ENCODE results near the gene THRB.

THRB gene

GRCh38 chr3:24494618-24495325, at the start of gene THRB:
THRB (minus strand) TSS chr3:24494850.
- CTCF ChIA-PET = no interaction called here
- peak; percentile 31 for DNase-seq (ENCODE audit: extremely low spot score)

GRCh38 chr3:24541935-24542334, 47.3 kb upstream of the THRB start:
- TF ChIP-seq, protein P1, sequence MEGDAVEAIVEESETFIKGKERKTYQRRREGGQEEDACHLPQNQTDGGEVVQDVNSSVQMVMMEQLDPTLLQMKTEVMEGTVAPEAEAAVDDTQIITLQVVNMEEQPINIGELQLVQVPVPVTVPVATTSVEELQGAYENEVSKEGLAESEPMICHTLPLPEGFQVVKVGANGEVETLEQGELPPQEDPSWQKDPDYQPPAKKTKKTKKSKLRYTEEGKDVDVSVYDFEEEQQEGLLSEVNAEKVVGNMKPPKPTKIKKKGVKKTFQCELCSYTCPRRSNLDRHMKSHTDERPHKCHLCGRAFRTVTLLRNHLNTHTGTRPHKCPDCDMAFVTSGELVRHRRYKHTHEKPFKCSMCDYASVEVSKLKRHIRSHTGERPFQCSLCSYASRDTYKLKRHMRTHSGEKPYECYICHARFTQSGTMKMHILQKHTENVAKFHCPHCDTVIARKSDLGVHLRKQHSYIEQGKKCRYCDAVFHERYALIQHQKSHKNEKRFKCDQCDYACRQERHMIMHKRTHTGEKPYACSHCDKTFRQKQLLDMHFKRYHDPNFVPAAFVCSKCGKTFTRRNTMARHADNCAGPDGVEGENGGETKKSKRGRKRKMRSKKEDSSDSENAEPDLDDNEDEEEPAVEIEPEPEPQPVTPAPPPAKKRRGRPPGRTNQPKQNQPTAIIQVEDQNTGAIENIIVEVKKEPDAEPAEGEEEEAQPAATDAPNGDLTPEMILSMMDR (IDR thresholded peaks at IDR 0.05; ENCODE audit: control extremely low read depth, extremely low read depth, low read depth, missing control alignments) = no peak
- DNase-seq (ENCODE audit: extremely low spot score) = no peak
- POLR2A ChIA-PET = no interaction called here
- CTCF ChIA-PET = no interaction called here

More at GRCh38 chr3:24494618-24495325, at the start of gene THRB:
- TF ChIP-seq, protein P1 (IDR thresholded peaks at IDR 0.05; ENCODE audit: control extremely low read depth, extremely low read depth, low read depth, missing control alignments) = no peak
- POLR2A ChIA-PET = no interaction called here

GRCh38 chr3:24540821-24541220, 46.2 kb upstream of the THRB start:
- TF ChIP-seq, protein P1 (IDR thresholded peaks at IDR 0.05; ENCODE audit: control extremely low read depth, extremely low read depth, low read depth, missing control alignments) = no peak
- ChIA-PET CTCF (no interaction called here), POLR2A (no interaction called here)
- DNase-seq (ENCODE audit: extremely low spot score) = no peak

- DNase-seq (ENCODE audit: extremely low spot score) = no peak
- ChIA-PET CTCF (no interaction called here), POLR2A (no interaction called here)
- TF ChIP-seq, protein P1 (IDR thresholded peaks at IDR 0.05; ENCODE audit: control extremely low read depth, extremely low read depth, low read depth, missing control alignments) = no peak
These were observed 45.0 kb upstream of the THRB start for GRCh38 chr3:24539699-24540098.

- TF ChIP-seq, protein P1 (IDR thresholded peaks at IDR 0.05; ENCODE audit: control extremely low read depth, extremely low read depth, low read depth, missing control alignments) = no peak
- ChIA-PET CTCF (no interaction called here), POLR2A (no interaction called here)
- DNase-seq (ENCODE audit: extremely low spot score) = no peak
These were observed 44.2 kb upstream of the THRB start for GRCh38 chr3:24538891-24539290.

- TF ChIP-seq, protein P1 (IDR thresholded peaks at IDR 0.05; ENCODE audit: control extremely low read depth, extremely low read depth, low read depth, missing control alignments) = no peak
- ChIA-PET POLR2A (no interaction called here), CTCF (interaction anchor here (0.9 kb wide), 1 partner anchor 14 kb away, joined by 4 read pairs; no protein-coding TSS in a partner anchor)
- no peak for DNase-seq (ENCODE audit: extremely low spot score)
These were observed 39.0 kb upstream of the THRB start for GRCh38 chr3:24533561-24534193.
